SK-N-SH treated with all-trans-retinoic acid at 6 μM for 48 hours (cell line): ENCODE data around the gene RERE.

Source experiments
- ATAC-seq: fragments of 200-7000 bp; cut with Tn5 transposase; 3 replicates; pipeline ENCODE4 v1.9.1; 2020; ENCODE audit warnings: mild to moderate bottlenecking, moderate library complexity
- ARNTL ChIP-seq: fragments of 450-650 bp; formaldehyde crosslinking; IDR thresholded peaks from 2 replicates; pipeline ENCODE4 v1.5.0; 2020; ENCODE audit warnings: low read depth, mild to moderate bottlenecking, moderate library complexity, borderline replicate concordance
- CREB5 ChIP-seq: fragments of 250-450 bp; sonication (Bioruptor Pico); IDR thresholded peaks from 2 replicates; pipeline ENCODE4 v1.5.1; 2020; ENCODE audit warnings: low read depth, mild to moderate bottlenecking, moderate library complexity
- CSRNP3 ChIP-seq: fragments of 250-450 bp; sonication (Bioruptor Pico); IDR thresholded peaks from 2 replicates; pipeline ENCODE4 v1.5.1; 2021; ENCODE audit warnings: mild to moderate bottlenecking, moderate library complexity
- ESRRG ChIP-seq: fragments of 250-450 bp; sonication (Bioruptor Pico); IDR thresholded peaks from 2 replicates; pipeline ENCODE4 v1.6.1; 2021; ENCODE audit warnings: mild to moderate bottlenecking
- ISL1 ChIP-seq: fragments of 250-450 bp; sonication (Bioruptor Pico); IDR thresholded peaks from 2 replicates; pipeline ENCODE4 v2.1.2; 2022; ENCODE audit warnings: mild to moderate bottlenecking, moderate library complexity
- OSR1 ChIP-seq: fragments of 250-450 bp; sonication (Bioruptor Pico); IDR thresholded peaks from 2 replicates; pipeline ENCODE4 v1.8.0; 2022; ENCODE audit warnings: moderate library complexity, mild to moderate bottlenecking, inconsistent platforms
- PATZ1 ChIP-seq: fragments of 250-450 bp; sonication (Bioruptor Pico); IDR thresholded peaks from 2 replicates; pipeline ENCODE4 v1.8.0; 2020; ENCODE audit warnings: mild to moderate bottlenecking, moderate library complexity, borderline replicate concordance
- POU6F1 ChIP-seq: fragments of 250-450 bp; sonication (Bioruptor Pico); IDR thresholded peaks from 2 replicates; pipeline ENCODE4 v1.8.0; 2021; ENCODE audit warnings: low read depth, mild to moderate bottlenecking, moderate library complexity, borderline replicate concordance
- RARB ChIP-seq: fragments of 250-450 bp; sonication (Bioruptor Pico); IDR thresholded peaks from 2 replicates; pipeline ENCODE4 v1.8.0; 2021; ENCODE audit warnings: mild to moderate bottlenecking, moderate library complexity
- SNAI2 ChIP-seq: fragments of 250-450 bp; sonication (Bioruptor Pico); IDR thresholded peaks from 2 replicates; pipeline ENCODE4 v1.5.0; 2020; ENCODE audit warnings: mild to moderate bottlenecking, moderate library complexity
- ZC3H10 ChIP-seq: fragments of 250-450 bp; sonication (Bioruptor Pico); IDR thresholded peaks from 2 replicates; pipeline ENCODE4 v1.5.1; 2021; ENCODE audit warnings: mild to moderate bottlenecking, moderate library complexity
- ZFP30 ChIP-seq: fragments of 450-650 bp; formaldehyde crosslinking; IDR thresholded peaks from 2 replicates; pipeline ENCODE4 v1.5.0; 2022; ENCODE audit warnings: mild to moderate bottlenecking, moderate library complexity
- ZNF70 ChIP-seq: fragments of 450-650 bp; formaldehyde crosslinking; IDR thresholded peaks from 2 replicates; pipeline ENCODE4 v1.5.0; 2020; ENCODE audit warnings: mild to moderate bottlenecking, moderate library complexity
- ZNF8 ChIP-seq: fragments of 450-650 bp; formaldehyde crosslinking; IDR thresholded peaks from 2 replicates; pipeline ENCODE4 v1.5.0; 2020; ENCODE audit warnings: mild to moderate bottlenecking, moderate library complexity

RERE gene

GRCh38 chr1:8574985-8575384 lies 242.5 kb downstream of the RERE start:
- no peak for ATAC-seq
- no peak for TF ChIP-seq ZC3H10 (CRISPR knock-in tag)
- no peak for TF ChIP-seq ESRRG (CRISPR knock-in tag)
- no peak for TF ChIP-seq OSR1 (CRISPR knock-in tag)
- TF ChIP-seq ZNF8 (CRISPR knock-in tag) = no peak
- TF ChIP-seq CREB5 = no peak

- no peak for TF ChIP-seq CREB5
- TF ChIP-seq ZC3H10 (CRISPR knock-in tag) = no peak
- TF ChIP-seq ARNTL (CRISPR knock-in tag) = no peak
- no peak for TF ChIP-seq ZNF8 (CRISPR knock-in tag)
- TF ChIP-seq PATZ1 (CRISPR knock-in tag) = no peak
- no peak for TF ChIP-seq POU6F1 (CRISPR knock-in tag)
- no peak for TF ChIP-seq ZFP30 (CRISPR knock-in tag)
- TF ChIP-seq CSRNP3 (CRISPR knock-in tag) = no peak
- no peak for TF ChIP-seq OSR1 (CRISPR knock-in tag)
- TF ChIP-seq, all 23 proteins: peak for 0
- no peak for ATAC-seq
These were observed 245.3 kb downstream of the RERE start for GRCh38 chr1:8572106-8572505.

- TF ChIP-seq PATZ1 (CRISPR knock-in tag) (no peak), ZNF70 (no peak), ISL1 (CRISPR knock-in tag) (peak; percentile 11; the same call in 1 of the 2 replicates), CREB5 (no peak), RARB (CRISPR knock-in tag) (no peak)
These were observed 246.0 kb downstream of the RERE start for GRCh38 chr1:8571200-8571984.

GRCh38 chr1:8570465-8570864 lies 247.0 kb downstream of the RERE start:
- TF ChIP-seq SNAI2 (CRISPR knock-in tag) (0 out of 2 replicates have a peak, but pooled peaks have one; percentile 45), ISL1 (CRISPR knock-in tag) (peak; percentile 60), RARB (CRISPR knock-in tag) (no peak)
- TF ChIP-seq, all 23 proteins: peak for 2
- peak; percentile 28; the same call in 2 of the 3 replicates for ATAC-seq

More at GRCh38 chr1:8571200-8571984, 246.0 kb downstream of the RERE start:
- ATAC-seq = peak; percentile 92
